HepG2 (cell line): ENCODE results near the gene PPIA. TPM values are rescaled to one million over a fixed set of nuclear protein-coding genes. Genes with fewer than 3 reads are reported as not detected.

Experiments
- CCAR2 ChIP-seq: fragments of 200-400 bp; formaldehyde crosslinking; optimal IDR thresholded peaks from 2 replicates; pipeline ENCODE3; 2018; ENCODE audit warnings: low read depth, mild to moderate bottlenecking, low read length, moderate library complexity
- CREB1 ChIP-seq, 2 experiments: fragments of 450-650 bp in 1 of 2; IDR thresholded peaks; 2 replicates each; pipeline ENCODE4 v1.6.1; 2016 to 2017; ENCODE audit warnings: control low read depth in 1 of 2, mild to moderate bottlenecking in 1 of 2, missing compliant biosample characterization in 1 of 2, missing genetic modification characterization in 1 of 2
- HNRNPH1 ChIP-seq: fragments of 200-400 bp; formaldehyde crosslinking; optimal IDR thresholded peaks from 2 replicates; pipeline ENCODE3; 2017; ENCODE audit warnings: mild to moderate bottlenecking, low read depth, low read length
- MAF1 ChIP-seq: sonication (generic); formaldehyde crosslinking; IDR thresholded peaks from 2 replicates; pipeline ENCODE4 v1.5.0; 2020; ENCODE audit warnings: missing genetic modification reagents, borderline replicate concordance
- NBN ChIP-seq: fragments of 450-650 bp; conservative IDR thresholded peaks from 2 replicates; pipeline ENCODE4 v1.6.1; 2017
- NCOR1 ChIP-seq: fragments of 200-600 bp; sonication (generic); IDR thresholded peaks from 2 replicates; pipeline ENCODE4 v1.7.0; 2017; ENCODE audit warnings: antibody characterized with exemption, low read length, borderline replicate concordance
- RFXANK ChIP-seq: IDR thresholded peaks from 2 replicates; pipeline ENCODE4 v1.6.1; 2016
- SALL2 ChIP-seq: sonication (generic); formaldehyde crosslinking; IDR thresholded peaks from 2 replicates; pipeline ENCODE4 v1.8.1; 2023; ENCODE audit warnings: mild to moderate bottlenecking, missing genetic modification reagents, inconsistent platforms
- SMYD3 ChIP-seq: sonication (generic); formaldehyde crosslinking; IDR thresholded peaks from 2 replicates; pipeline ENCODE4 v1.8.1; 2023; ENCODE audit warnings: mild to moderate bottlenecking, missing genetic modification reagents
- STAT5B ChIP-seq: sonication (generic); formaldehyde crosslinking; IDR thresholded peaks from 2 replicates; pipeline ENCODE4 v1.4.0; 2020; ENCODE audit warnings: missing genetic modification reagents
- ZNF124 ChIP-seq: sonication (generic); formaldehyde crosslinking; IDR thresholded peaks from 2 replicates; pipeline ENCODE4 v1.4.0; 2020; ENCODE audit warnings: missing genetic modification reagents
- ZNF256 ChIP-seq: sonication (generic); formaldehyde crosslinking; conservative IDR thresholded peaks from 2 replicates; pipeline ENCODE4 v1.4.0; 2020; ENCODE audit warnings: missing genetic modification reagents
- ZNF282 ChIP-seq: fragments of 450-650 bp; IDR thresholded peaks from 2 replicates; pipeline ENCODE4 v1.6.1; 2018; ENCODE audit not compliant: partially characterized antibody
- ZNF34 ChIP-seq: sonication (generic); formaldehyde crosslinking; IDR thresholded peaks from 2 replicates; pipeline ENCODE4 v1.4.0; 2020; ENCODE audit warnings: mild to moderate bottlenecking, missing genetic modification reagents, borderline replicate concordance
- ZNF513 ChIP-seq: sonication (generic); formaldehyde crosslinking; conservative IDR thresholded peaks from 2 replicates; pipeline ENCODE4 v1.5.0; 2020; ENCODE audit warnings: missing genetic modification reagents
- ZNF614 ChIP-seq: IDR thresholded peaks from 2 replicates; pipeline ENCODE4 v1.6.1; 2018; ENCODE audit warnings: missing biosample characterization, missing genetic modification reagents, inconsistent platforms, borderline replicate concordance
- ZNF761 ChIP-seq: sonication (generic); formaldehyde crosslinking; conservative IDR thresholded peaks from 2 replicates; pipeline ENCODE4 v1.4.0; 2020; ENCODE audit warnings: mild to moderate bottlenecking, missing genetic modification reagents
- polyA plus RNA-seq, 8 experiments: library from polyadenylated mRNA; depleted of rRNA in 3 of 8; stranded (reverse) in 7 of 8; unstranded in 1 of 8; fragments of >200 nt; fragmentation: Illumina TruSeq in 4 of 8; extraction: Trizol in 4 of 8; gene quantifications; 2 replicates each; pipeline versions ENCODE4 v1.2.1 to v1.2.3, GENCODE V29; 2011 to 2016; ENCODE audit warnings: low read depth in 4 of 8, missing spikeins in 1 of 8, mixed read lengths in 1 of 8; ENCODE audit not compliant: insufficient read depth in 1 of 8
- total RNA-seq, 5 experiments: library from RNA; depleted of rRNA; stranded (reverse); fragments of >200 nt; fragmentation: Illumina TruSeq; extraction: Trizol; gene quantifications; 2 replicates each; pipeline ENCODE4 v1.2.3, GENCODE V29; 2016; ENCODE audit warnings: low read depth in 1 of 5
- TF ChIP-seq, protein P1 (sequence below): sonication (generic); formaldehyde crosslinking; IDR thresholded peaks from 2 replicates; pipeline ENCODE4 v1.4.0; 2020; ENCODE audit warnings: missing genetic modification reagents
- TF ChIP-seq, protein P2 (sequence below): sonication (generic); formaldehyde crosslinking; IDR thresholded peaks from 2 replicates; pipeline ENCODE4 v1.5.0; 2020; ENCODE audit warnings: mild to moderate bottlenecking, missing genetic modification reagents

Gene PPIA
- total and polyA plus RNA-seq, 2 of the 13 experiments (the other 11 are each of a cell fraction or from before 2014, with no cell fraction given), result 2,268 to 3,010 TPM

DNA sequence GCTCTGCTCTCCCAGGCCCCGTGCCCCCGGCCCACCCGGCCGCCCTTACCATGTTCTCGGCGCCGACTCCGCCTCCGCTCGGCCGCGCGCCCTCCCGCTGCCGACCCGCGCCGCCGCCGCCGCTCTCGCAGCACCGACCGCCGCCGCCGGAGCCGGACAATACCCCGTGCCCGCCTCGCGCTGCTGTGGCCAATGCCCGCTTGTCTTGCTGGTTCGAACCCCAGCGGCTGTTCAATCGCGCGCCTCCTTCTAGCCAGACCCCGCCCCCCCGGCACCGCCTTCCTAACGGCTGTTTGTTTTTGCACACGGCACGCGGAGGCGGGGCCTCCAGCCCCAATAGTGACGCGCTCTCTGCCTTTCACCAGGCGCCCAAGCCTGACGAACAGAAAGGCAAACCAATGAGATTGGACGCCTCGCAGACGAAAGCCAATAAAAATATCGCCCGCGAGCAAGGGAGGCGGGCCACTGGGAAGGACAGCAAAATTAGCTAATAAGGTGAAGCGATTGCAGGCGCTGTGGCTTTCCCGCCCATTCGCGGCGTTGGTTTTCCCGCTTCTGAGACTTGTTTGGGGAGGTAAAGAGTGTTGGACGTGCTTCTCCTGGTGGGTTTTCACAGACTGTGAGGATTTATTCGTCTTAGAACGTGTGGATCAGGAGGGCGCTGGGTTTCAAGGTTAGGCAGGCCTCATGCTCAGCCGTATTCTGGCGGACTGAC, 51.6 kb downstream of the PPIA start, which contains the start of gene H2AZ2 (continued):
- TF ChIP-seq ZNF614 (CRISPR knock-in tag) (peak; percentile 49), NBN (no peak), RFXANK (CRISPR knock-in tag) (peak; percentile 71; the same call in 1 of the 2 replicates), SMYD3 (CRISPR knock-in tag) (peak; percentile 77; the same call in 1 of the 2 replicates), MAF1 (CRISPR knock-in tag) (no peak), ZNF513 (no peak), ZNF124 (peak; percentile 33; the same call in 1 of the 2 replicates), HNRNPH1 (no peak), NCOR1 (peak; percentile 54; the same call in 1 of the 2 replicates), ZNF256 (CRISPR knock-in tag) (peak; percentile 72; the same call in 1 of the 2 replicates), CREB1 (IDR thresholded peaks at IDR 0.05) (peak; percentile 91), CREB1 (CRISPR knock-in tag; IDR thresholded peaks at IDR 0.05) (peak; percentile 93), CCAR2 (peak; percentile 6), STAT5B (CRISPR knock-in tag) (no peak), SALL2 (CRISPR knock-in tag) (0 out of 2 replicates have a peak, but pooled peaks have one; percentile 12), ZNF761 (CRISPR knock-in tag) (peak; percentile 77; the same call in 1 of the 2 replicates), ZNF34 (no peak), ZNF282 (no peak)
- TF ChIP-seq, protein P1, sequence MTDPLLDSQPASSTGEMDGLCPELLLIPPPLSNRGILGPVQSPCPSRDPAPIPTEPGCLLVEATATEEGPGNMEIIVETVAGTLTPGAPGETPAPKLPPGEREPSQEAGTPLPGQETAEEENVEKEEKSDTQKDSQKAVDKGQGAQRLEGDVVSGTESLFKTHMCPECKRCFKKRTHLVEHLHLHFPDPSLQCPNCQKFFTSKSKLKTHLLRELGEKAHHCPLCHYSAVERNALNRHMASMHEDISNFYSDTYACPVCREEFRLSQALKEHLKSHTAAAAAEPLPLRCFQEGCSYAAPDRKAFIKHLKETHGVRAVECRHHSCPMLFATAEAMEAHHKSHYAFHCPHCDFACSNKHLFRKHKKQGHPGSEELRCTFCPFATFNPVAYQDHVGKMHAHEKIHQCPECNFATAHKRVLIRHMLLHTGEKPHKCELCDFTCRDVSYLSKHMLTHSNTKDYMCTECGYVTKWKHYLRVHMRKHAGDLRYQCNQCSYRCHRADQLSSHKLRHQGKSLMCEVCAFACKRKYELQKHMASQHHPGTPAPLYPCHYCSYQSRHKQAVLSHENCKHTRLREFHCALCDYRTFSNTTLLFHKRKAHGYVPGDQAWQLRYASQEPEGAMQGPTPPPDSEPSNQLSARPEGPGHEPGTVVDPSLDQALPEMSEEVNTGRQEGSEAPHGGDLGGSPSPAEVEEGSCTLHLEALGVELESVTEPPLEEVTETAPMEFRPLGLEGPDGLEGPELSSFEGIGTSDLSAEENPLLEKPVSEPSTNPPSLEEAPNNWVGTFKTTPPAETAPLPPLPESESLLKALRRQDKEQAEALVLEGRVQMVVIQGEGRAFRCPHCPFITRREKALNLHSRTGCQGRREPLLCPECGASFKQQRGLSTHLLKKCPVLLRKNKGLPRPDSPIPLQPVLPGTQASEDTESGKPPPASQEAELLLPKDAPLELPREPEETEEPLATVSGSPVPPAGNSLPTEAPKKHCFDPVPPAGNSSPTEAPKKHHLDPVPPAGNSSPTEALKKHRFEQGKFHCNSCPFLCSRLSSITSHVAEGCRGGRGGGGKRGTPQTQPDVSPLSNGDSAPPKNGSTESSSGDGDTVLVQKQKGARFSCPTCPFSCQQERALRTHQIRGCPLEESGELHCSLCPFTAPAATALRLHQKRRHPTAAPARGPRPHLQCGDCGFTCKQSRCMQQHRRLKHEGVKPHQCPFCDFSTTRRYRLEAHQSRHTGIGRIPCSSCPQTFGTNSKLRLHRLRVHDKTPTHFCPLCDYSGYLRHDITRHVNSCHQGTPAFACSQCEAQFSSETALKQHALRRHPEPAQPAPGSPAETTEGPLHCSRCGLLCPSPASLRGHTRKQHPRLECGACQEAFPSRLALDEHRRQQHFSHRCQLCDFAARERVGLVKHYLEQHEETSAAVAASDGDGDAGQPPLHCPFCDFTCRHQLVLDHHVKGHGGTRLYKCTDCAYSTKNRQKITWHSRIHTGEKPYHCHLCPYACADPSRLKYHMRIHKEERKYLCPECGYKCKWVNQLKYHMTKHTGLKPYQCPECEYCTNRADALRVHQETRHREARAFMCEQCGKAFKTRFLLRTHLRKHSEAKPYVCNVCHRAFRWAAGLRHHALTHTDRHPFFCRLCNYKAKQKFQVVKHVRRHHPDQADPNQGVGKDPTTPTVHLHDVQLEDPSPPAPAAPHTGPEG (CRISPR knock-in tag), result peak; percentile 50; the same call in 1 of the 2 replicates
- TF ChIP-seq, protein P2, sequence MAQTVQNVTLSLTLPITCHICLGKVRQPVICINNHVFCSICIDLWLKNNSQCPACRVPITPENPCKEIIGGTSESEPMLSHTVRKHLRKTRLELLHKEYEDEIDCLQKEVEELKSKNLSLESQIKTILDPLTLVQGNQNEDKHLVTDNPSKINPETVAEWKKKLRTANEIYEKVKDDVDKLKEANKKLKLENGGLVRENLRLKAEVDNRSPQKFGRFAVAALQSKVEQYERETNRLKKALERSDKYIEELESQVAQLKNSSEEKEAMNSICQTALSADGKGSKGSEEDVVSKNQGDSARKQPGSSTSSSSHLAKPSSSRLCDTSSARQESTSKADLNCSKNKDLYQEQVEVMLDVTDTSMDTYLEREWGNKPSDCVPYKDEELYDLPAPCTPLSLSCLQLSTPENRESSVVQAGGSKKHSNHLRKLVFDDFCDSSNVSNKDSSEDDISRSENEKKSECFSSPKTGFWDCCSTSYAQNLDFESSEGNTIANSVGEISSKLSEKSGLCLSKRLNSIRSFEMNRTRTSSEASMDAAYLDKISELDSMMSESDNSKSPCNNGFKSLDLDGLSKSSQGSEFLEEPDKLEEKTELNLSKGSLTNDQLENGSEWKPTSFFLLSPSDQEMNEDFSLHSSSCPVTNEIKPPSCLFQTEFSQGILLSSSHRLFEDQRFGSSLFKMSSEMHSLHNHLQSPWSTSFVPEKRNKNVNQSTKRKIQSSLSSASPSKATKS (CRISPR knock-in tag), result no peak; the same call in 1 of the 2 replicates
